Left forelimb (tissue), 1 donor: Measurements from ENCODE around the gene NPSR1.
"Not testable (repeated sequence)": the region's sequence is repeated elsewhere in the genome, so short reads cannot be mapped to it uniquely, and the experiment has no call there.

Experiments used
- DNase-seq: peaks from one replicate; pipeline ENCODE4 v3.0.0-alpha.2; 2018; ENCODE audit warnings: low spot score

NPSR1 gene

GRCh38 chr7:34837316-34837715 is 179.3 kb downstream of the NPSR1 start:
- no peak for DNase-seq

GRCh38 chr7:34837801-34838201 is 179.8 kb downstream of the NPSR1 start:
- no peak for DNase-seq

- no peak for DNase-seq
Measured at GRCh38 chr7:34838329-34838728, 180.3 kb downstream of the NPSR1 start.

- DNase-seq = no peak
Measured at GRCh38 chr7:34839645-34840044, 181.6 kb downstream of the NPSR1 start.

GRCh38 chr7:34840176-34840785 is 182.3 kb downstream of the NPSR1 start:
- no peak for DNase-seq

GRCh38 chr7:34841326-34841725 is 183.3 kb downstream of the NPSR1 start:
- no peak for DNase-seq

- no peak for DNase-seq
Measured at GRCh38 chr7:34842782-34843181, 184.8 kb downstream of the NPSR1 start.

- no peak for DNase-seq
Measured at GRCh38 chr7:34844406-34844805, 186.4 kb downstream of the NPSR1 start.

GRCh38 chr7:34844936-34845665 is 187.1 kb downstream of the NPSR1 start:
- DNase-seq = no peak

GRCh38 chr7:34845666-34846361 is 187.8 kb downstream of the NPSR1 start:
- DNase-seq = no peak

- no peak for DNase-seq
Measured at GRCh38 chr7:34846976-34847375, 189.0 kb downstream of the NPSR1 start.

GRCh38 chr7:34848670-34849069 is 190.7 kb downstream of the NPSR1 start:
- DNase-seq = no peak

- DNase-seq = no peak
Measured at GRCh38 chr7:34849163-34849960, 191.3 kb downstream of the NPSR1 start.

- DNase-seq = no peak
Measured at GRCh38 chr7:34849986-34850385, 192.0 kb downstream of the NPSR1 start.

- DNase-seq = no peak
Measured at GRCh38 chr7:34850681-34851080, 192.7 kb downstream of the NPSR1 start.

GRCh38 chr7:34851431-34851830 is 193.4 kb downstream of the NPSR1 start:
- no peak for DNase-seq

- DNase-seq = not testable (repeated sequence)
Measured at GRCh38 chr7:34858444-34858843, 200.4 kb downstream of the NPSR1 start.

- not testable (repeated sequence) for DNase-seq
Measured at GRCh38 chr7:34859281-34859680, 201.3 kb downstream of the NPSR1 start.

- DNase-seq = not testable (repeated sequence)
Measured at GRCh38 chr7:34866222-34866621, 208.2 kb downstream of the NPSR1 start.

GRCh38 chr7:34867341-34867740 is 209.3 kb downstream of the NPSR1 start:
- not testable (repeated sequence) for DNase-seq

GRCh38 chr7:34868602-34869001 is 210.6 kb downstream of the NPSR1 start:
- DNase-seq = not testable (repeated sequence)

- no peak for DNase-seq
Measured at GRCh38 chr7:34869057-34869456, 211.0 kb downstream of the NPSR1 start.
